Dermis microvascular lymphatic vessel endothelial cell (primary cell): Measurements from ENCODE around the gene HTT-AS. TPM values are rescaled to one million over a fixed set of nuclear protein-coding genes. Genes with fewer than 3 reads are reported as not detected.

Source experiments
- DNase-seq, 2 donors: peaks; one replicate each; pipeline versions ENCODE4 v3.0.0 to v3.0.0-alpha.2; 2010; ENCODE audit warnings: low read depth in 2 of 2
- total RNA-seq: library from RNA; depleted of rRNA; stranded (reverse); fragments of >200 nt; gene quantifications from 2 replicates; pipeline ENCODE4 v1.2.1, GENCODE V29; 2014

The HTT-AS gene
- total RNA-seq, 1 donor from 2014 or later = not detected

GRCh38 chr4:3030566-3031356 lies 43.6 kb downstream of the HTT-AS start:
- DNase-seq = no peak

- DNase-seq = no peak
These were observed 44.9 kb downstream of the HTT-AS start for GRCh38 chr4:3029464-3029863.

GRCh38 chr4:3026540-3026939 lies 47.8 kb downstream of the HTT-AS start:
- no peak for DNase-seq

GRCh38 chr4:3025881-3026280 lies 48.5 kb downstream of the HTT-AS start:
- DNase-seq = no peak

GRCh38 chr4:3022651-3023050 lies 51.7 kb downstream of the HTT-AS start:
- no peak for DNase-seq

GRCh38 chr4:3022112-3022511 lies 52.2 kb downstream of the HTT-AS start:
- DNase-seq = no peak

GRCh38 chr4:3021627-3022026 lies 52.7 kb downstream of the HTT-AS start:
- DNase-seq = no peak

- DNase-seq = no peak
These were observed 53.2 kb downstream of the HTT-AS start for GRCh38 chr4:3021127-3021526.

GRCh38 chr4:3019145-3019846 lies 55.0 kb downstream of the HTT-AS start:
- no peak for DNase-seq

- DNase-seq = no peak
These were observed 56.8 kb downstream of the HTT-AS start for GRCh38 chr4:3017504-3017903.

- DNase-seq = no peak
These were observed 57.4 kb downstream of the HTT-AS start for GRCh38 chr4:3016961-3017360.

GRCh38 chr4:3013839-3014350 lies 60.4 kb downstream of the HTT-AS start:
- DNase-seq = no peak

Other genes starting within 250 kb of the HTT-AS start
- gene ADD1, start 230.7 kb downstream of the HTT-AS start, total RNA-seq = 147 and 180 TPM in 2 replicates
- gene NOP14, start 111.1 kb downstream of the HTT-AS start, total RNA-seq = 15.2 and 17.6 TPM in 2 replicates
- 2.4 and 3.9 TPM in 2 replicates for gene GRK4, start 111.0 kb downstream of the HTT-AS start, total RNA-seq
- 26.2 and 71.8 TPM in 2 replicates for gene HTT, start 143 bp upstream of the HTT-AS start, total RNA-seq
- 0.13 and 0.26 TPM in 2 replicates for gene MSANTD1, start 174.6 kb upstream of the HTT-AS start, total RNA-seq
- 30.7 and 39.1 TPM in 2 replicates for gene RGS12, start 218.5 kb upstream of the HTT-AS start, total RNA-seq